Subcutaneous abdominal adipose tissue (tissue), 5 donors: Measurements from ENCODE around the gene CHRNE.
A peak's percentile ranks its signal among the peaks of the same experiment; 100 is the strongest.

Experiments used
- H3K27ac ChIP-seq: one replicate; pipeline ENCODE4 v1.7.0; 2013; ENCODE audit warnings: low read depth, mild to moderate bottlenecking, inconsistent platforms, low read length, moderate library complexity
- H3K27me3 ChIP-seq, 5 donors: one replicate each; pipeline ENCODE4 v1.7.0; 2013; ENCODE audit warnings: low read length in 5 of 5, inconsistent platforms in 1 of 5; ENCODE audit not compliant: control insufficient read depth in 5 of 5, insufficient read depth in 4 of 5
- H3K36me3 ChIP-seq, 5 donors: one replicate each; pipeline ENCODE4 v1.7.0; 2013; ENCODE audit warnings: low read length in 5 of 5; ENCODE audit not compliant: control insufficient read depth in 5 of 5, insufficient read depth in 5 of 5
- H3K4me1 ChIP-seq, 5 donors: one replicate each; pipeline ENCODE4 v1.7.0; 2013; ENCODE audit warnings: low read length in 5 of 5, mild to moderate bottlenecking in 3 of 5, moderate library complexity in 1 of 5; ENCODE audit not compliant: control insufficient read depth in 5 of 5, insufficient read depth in 5 of 5
- H3K4me3 ChIP-seq, 5 donors: one replicate each; pipeline ENCODE4 v1.7.0; 2013; ENCODE audit warnings: low read length in 5 of 5, low read depth in 1 of 5
- H3K9ac ChIP-seq, 5 donors: one replicate each; pipeline ENCODE4 v1.7.0; 2013; ENCODE audit warnings: low read length in 5 of 5, mild to moderate bottlenecking in 4 of 5, moderate library complexity in 3 of 5
- H3K9me3 ChIP-seq, 5 donors: one replicate each; pipeline ENCODE4 v1.7.0; 2013; ENCODE audit warnings: low read length in 5 of 5; ENCODE audit not compliant: control insufficient read depth in 5 of 5
- donor health status: healthy.
- donor health status: healthy.
- donor health status: healthy.
- donor health status: healthy.
- donor health status: healthy.

CHRNE gene

DNA sequence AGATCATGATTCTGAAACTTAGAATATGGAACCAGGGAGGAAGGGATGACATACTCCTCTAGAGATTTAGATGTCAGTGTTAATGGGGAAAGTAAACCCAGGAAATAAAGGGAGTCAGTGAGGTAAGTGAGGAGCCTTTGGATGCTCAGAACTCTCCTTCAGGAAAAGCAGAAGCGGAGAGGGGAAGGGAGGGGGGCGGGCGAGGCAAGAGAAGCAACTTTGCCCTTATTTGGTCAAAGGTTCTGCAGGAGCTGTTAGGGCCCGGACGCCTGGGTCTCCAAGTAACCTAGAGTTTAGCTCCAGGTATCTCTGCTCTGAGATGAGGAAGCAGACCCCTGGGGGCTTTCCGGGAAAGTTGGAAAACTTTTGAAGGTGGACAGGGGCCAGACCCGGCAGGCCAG, 44.1 kb upstream of the CHRNE start:
- H3K4me3 ChIP-seq: peak overlapping the region; percentile 78 to 99 (median 89)
- peaks cover 3 to 51% (median 47%) of the 10 kb centered on the region in 5 donors for H3K4me1 ChIP-seq
- peak overlapping the region in 4 of 5 donors; percentile 63 to 81 (median 71) for H3K9ac ChIP-seq
- H3K27ac ChIP-seq: peak overlapping the region; percentile 96
- peaks cover 0 to 46% (median 43%) of the 10 kb centered on the region in 5 donors for H3K36me3 ChIP-seq
- no peaks in the 10 kb centered on the region for H3K9me3 ChIP-seq
- H3K27me3 ChIP-seq: no peaks in the 10 kb centered on the region

DNA sequence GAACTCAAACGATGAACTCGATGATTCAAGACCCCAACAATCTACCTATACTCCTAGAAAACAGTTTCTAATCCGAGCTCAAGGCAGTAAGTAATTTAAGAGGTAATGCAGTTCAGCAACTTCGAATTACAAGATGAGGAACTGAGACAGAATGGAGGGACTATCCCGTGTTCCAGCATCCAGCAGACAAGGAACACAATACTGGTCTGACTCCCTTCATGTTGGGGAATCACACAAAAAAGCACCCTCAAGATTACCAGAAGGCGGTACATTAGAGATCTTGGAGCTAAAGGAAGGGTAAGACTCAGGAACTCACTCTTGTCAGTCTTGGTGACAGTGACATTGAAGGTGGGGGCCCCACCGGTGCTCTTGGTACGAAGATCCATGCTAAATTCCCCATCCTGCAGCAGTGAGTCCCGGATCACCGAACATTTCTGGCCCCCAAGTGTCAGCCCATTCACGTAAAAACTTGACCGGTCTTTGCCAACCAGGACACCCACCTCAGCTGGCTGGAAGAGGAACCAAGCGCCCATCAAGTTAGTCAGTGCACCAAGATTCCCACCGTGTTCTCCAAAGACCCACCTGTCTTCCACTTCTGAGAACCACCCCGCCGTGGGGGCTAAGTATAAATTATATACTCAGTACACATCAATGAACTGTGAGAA, 43.5 kb upstream of the CHRNE start:
- H3K4me3 ChIP-seq: peak overlapping the region; percentile 78 to 99 (median 89)
- H3K4me1 ChIP-seq: peaks cover 3 to 56% (median 47%) of the 10 kb centered on the region in 5 donors
- H3K27ac ChIP-seq: peak overlapping the region; percentile 96
- H3K36me3 ChIP-seq: peaks cover 0 to 49% (median 44%) of the 10 kb centered on the region in 5 donors
- H3K9me3 ChIP-seq: no peaks in the 10 kb centered on the region
- peak overlapping the region in 4 of 5 donors; percentile 63 to 81 (median 71) for H3K9ac ChIP-seq
- no peaks in the 10 kb centered on the region for H3K27me3 ChIP-seq

DNA sequence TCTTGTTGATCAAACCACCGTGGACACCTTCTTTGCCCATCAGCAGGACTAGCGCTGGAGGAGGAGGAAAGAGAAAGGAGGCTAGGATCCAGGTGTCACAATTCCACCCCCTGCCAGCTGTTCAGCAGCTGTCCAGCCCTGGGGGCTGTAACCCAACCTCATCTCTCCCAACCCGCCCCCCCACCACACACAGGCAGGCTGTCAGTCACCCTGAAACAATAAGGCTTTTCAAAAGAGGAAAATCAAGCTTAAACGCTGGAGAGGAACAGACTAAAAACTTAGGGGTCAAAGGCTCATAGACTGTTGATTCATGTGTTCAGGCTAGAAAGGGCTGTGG, 43.0 kb upstream of the CHRNE start:
- H3K27ac ChIP-seq: peak overlapping the region; percentile 96
- H3K4me3 ChIP-seq: peak overlapping the region in 3 of 5 donors; percentile 84 to 99 (median 95)

DNA sequence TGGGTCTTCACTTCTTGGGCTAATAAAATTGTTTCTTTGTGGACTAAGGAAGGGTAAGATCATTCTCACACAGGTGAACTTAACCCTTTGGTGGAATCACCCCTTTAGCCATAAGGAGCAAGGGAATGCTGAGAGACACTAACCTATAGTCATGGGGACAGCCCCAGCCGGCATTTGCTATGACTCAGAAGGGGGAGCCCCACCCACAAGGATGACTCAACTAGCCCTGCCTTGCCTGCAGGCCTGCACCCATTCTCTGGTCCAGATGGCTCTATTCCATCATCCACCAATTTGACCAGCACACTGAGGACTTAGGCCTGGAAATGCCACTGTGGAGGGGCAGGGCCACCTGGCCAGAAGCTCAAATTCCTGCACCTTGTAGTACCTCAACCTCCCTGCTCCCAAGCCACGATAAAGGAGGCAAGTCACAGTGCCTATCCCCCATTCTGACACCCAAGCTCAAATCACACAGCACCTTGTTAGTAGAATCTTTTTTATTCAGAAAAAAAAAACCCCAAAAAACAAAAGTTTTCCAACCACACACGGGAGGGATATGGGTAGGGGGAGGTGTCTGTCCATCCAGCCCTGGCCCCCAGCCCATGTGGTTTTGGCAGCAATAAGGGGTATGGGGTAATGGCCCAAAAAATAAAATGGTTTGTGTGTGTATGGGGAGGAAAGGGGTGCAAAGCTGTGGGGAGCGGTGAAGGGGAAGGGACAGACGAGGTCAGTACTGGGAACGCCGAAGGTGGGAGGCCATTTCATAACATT, 42.5 kb upstream of the CHRNE start:
- Histone ChIP-seq H3K9ac (peak overlapping the region; percentile 31 to 81 (median 52)), H3K36me3 (peaks cover 0 to 49% (median 44%) of the 10 kb centered on the region in 5 donors), H3K27me3 (no peaks in the 10 kb centered on the region), H3K27ac (peak overlapping the region; percentile 96), H3K4me1 (peaks cover 4 to 61% (median 49%) of the 10 kb centered on the region in 5 donors), H3K9me3 (no peaks in the 10 kb centered on the region), H3K4me3 (peak overlapping the region in 3 of 5 donors; percentile 30 to 95 (median 31))

More for the DNA sequence above, 43.0 kb upstream of the CHRNE start:
- Histone ChIP-seq H3K27me3 (no peaks in the 10 kb centered on the region), H3K4me1 (peaks cover 3 to 61% (median 50%) of the 10 kb centered on the region in 5 donors), H3K9ac (peak overlapping the region in 3 of 5 donors; percentile 27 to 81 (median 63)), H3K9me3 (no peaks in the 10 kb centered on the region), H3K36me3 (peaks cover 0 to 49% (median 44%) of the 10 kb centered on the region in 5 donors)

DNA sequence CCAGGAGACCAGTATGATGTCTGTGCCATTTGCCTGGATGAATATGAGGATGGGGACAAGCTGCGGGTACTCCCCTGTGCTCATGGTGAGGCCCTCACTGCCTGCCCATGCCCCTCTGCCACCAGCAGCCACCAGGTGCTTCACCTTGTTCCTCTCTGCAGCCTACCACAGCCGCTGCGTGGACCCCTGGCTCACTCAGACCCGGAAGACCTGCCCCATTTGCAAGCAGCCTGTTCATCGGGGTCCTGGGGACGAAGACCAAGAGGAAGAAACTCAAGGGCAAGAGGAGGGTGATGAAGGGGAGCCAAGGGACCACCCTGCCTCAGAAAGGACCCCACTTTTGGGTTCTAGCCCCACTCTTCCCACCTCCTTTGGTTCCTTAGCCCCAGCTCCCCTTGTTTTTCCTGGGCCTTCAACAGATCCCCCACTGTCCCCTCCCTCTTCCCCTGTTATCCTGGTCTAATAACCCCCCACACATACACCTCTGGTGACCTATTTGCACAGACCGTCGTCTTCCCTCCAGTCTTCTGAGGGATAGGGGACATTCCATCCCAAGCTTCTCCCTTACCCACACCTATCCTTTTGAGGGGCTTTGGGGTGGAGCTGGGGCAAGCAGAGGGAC, 41.8 kb upstream of the CHRNE start:
- H3K4me3 ChIP-seq: peak overlapping the region in 1 of 5 donors; percentile 30
- peaks cover 9 to 58% (median 45%) of the 10 kb centered on the region in 5 donors for H3K4me1 ChIP-seq
- peak overlapping the region; percentile 31 to 81 (median 52) for H3K9ac ChIP-seq
- H3K36me3 ChIP-seq: peaks cover 0 to 49% (median 44%) of the 10 kb centered on the region in 5 donors
- peak overlapping the region; percentile 96 for H3K27ac ChIP-seq
- H3K9me3 ChIP-seq: no peaks in the 10 kb centered on the region
- no peaks in the 10 kb centered on the region for H3K27me3 ChIP-seq

DNA sequence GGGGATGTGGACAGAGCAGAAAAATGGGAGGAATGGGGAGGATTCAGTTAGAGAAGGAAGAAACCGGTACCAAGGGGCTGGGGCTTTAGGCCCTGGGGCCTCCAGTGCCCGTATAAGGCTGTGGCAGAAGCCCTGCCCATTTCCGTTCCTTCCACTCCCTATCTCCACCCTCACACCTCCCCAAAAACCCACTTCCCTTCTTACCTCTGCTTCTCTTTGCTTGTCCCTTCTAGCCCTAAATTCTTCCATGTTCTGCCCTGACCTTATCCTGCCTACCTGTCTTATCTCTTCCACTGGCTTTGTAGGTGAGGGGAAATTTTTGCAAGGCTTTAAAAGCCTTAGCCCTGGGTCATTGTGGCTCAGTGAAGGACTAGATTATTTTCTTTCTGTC, 41.3 kb upstream of the CHRNE start:
- Histone ChIP-seq H3K36me3 (peaks cover 0 to 49% (median 44%) of the 10 kb centered on the region in 5 donors), H3K9ac (peak overlapping the region in 1 of 5 donors; percentile 52), H3K4me1 (peaks cover 10 to 61% (median 50%) of the 10 kb centered on the region in 5 donors), H3K27ac (peak overlapping the region; percentile 96), H3K4me3 (no peak overlapping the region), H3K9me3 (no peaks in the 10 kb centered on the region), H3K27me3 (no peaks in the 10 kb centered on the region)

DNA sequence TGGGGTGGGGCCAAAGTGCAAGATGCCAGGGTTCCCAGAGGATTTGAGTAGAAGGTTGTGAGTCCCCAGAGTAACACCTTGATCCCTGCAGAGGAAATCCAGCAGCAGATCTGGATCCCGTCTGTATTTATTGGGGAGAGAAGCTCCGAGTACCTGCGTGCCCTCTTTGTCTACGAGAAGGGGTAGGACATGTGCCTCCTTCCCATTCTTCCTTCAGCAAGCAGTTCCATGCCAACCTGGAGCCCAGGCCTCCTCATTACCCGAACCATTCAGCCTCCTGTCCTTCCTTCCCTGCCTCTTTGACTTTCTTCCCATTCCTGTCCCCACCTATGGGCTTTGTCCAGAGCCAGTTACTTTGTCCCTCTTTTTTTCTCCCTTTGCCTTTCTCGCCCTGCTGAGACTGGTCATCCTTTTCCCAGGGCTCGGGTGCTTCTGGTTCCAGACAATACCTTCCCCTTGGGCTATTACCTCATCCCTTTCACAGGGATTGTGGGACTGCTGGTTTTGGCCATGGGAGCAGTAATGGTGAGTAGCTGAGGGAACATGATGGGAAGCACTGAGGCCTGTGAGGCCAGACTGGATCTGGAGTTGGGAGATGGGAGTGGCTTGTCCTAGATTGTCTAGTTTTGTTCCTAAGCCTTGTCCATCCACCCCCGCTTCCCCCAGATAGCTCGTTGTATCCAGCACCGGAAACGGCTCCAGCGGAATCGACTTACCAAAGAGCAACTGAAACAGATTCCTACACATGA, 40.0 kb upstream of the CHRNE start:
- H3K9ac ChIP-seq: peak overlapping the region in 4 of 5 donors; percentile 26 to 52 (median 34)

GRCh38 chr17:4941319-4941610, 38.4 kb upstream of the CHRNE start:
- Histone ChIP-seq H3K27me3 (no peaks in the 10 kb centered on the region), H3K9ac (peak overlapping the region in 4 of 5 donors; percentile 93 to 98 (median 97)), H3K9me3 (no peaks in the 10 kb centered on the region), H3K4me1 (peaks cover 14 to 64% (median 51%) of the 10 kb centered on the region in 5 donors), H3K36me3 (peaks cover 0 to 64% (median 62%) of the 10 kb centered on the region in 5 donors), H3K27ac (peak overlapping the region; percentile 93), H3K4me3 (peak overlapping the region; percentile 89 to 90 (median 90))

More for the DNA sequence above, 40.0 kb upstream of the CHRNE start:
- H3K36me3 ChIP-seq: peaks cover 0 to 55% (median 51%) of the 10 kb centered on the region in 5 donors
- peaks cover 14 to 73% (median 60%) of the 10 kb centered on the region in 5 donors for H3K4me1 ChIP-seq
- no peak overlapping the region for H3K4me3 ChIP-seq
- no peaks in the 10 kb centered on the region for H3K9me3 ChIP-seq
- H3K27me3 ChIP-seq: no peaks in the 10 kb centered on the region
- peak overlapping the region; percentile 96 for H3K27ac ChIP-seq

DNA sequence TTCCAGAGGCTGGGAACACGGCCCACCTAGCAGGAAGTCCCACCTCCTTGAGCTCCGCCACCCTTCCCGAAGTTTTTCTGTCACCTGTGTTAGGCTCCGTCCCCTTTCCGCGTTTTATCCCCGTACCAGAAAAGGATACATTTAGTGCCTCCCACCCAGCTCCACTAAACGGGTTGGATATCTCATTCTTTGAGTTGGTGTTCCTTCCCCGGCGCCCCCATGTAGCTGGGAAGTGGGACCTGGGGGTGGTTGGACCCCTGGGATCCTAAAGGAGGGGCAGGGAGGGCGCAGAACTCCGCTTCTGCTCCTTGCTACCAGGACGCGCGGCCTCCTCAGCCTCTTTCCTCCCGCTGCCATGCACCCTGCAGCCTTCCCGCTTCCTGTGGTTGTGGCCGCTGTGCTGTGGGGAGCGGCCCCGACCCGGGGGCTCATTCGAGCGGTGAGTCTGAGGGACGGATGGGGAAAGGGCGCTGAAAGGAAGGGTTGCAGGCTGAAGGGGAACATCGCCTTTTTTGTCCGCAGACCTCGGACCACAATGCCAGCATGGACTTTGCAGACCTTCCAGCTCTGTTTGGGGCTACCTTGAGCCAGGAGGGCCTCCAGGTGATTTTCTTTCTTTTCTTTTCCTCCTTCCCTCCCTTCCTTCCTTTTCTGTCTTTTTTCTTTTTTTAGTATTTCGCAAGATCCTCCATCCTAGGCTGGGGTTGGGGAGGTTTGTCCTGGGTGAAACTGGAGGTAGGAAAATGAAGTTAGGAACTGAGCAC, 37.8 kb upstream of the CHRNE start:
- Histone ChIP-seq H3K4me3 (peak overlapping the region; percentile 89 to 90 (median 90)), H3K27ac (peak overlapping the region; percentile 93), H3K4me1 (peaks cover 11 to 59% (median 46%) of the 10 kb centered on the region in 5 donors), H3K9ac (peak overlapping the region; percentile 81 to 98 (median 97)), H3K36me3 (peaks cover 0 to 64% (median 62%) of the 10 kb centered on the region in 5 donors), H3K27me3 (no peaks in the 10 kb centered on the region), H3K9me3 (no peaks in the 10 kb centered on the region)
